ENCODE data around the gene YWHAQ. TPM values are rescaled to one million over a fixed set of nuclear protein-coding genes. Genes with fewer than 3 reads are reported as not detected.
A peak's percentile ranks its signal among the peaks of the same experiment; 100 is the strongest.
"Not testable (repeated sequence)": the region's sequence is repeated elsewhere in the genome, so short reads cannot be mapped to it uniquely, and the experiment has no call there.

The YWHAQ gene
- total RNA-seq, 1 donor from 2014 or later: 655 TPM

GRCh38 chr2:9554921-9555296 is 75.9 kb downstream of the YWHAQ start:
- Histone ChIP-seq H3K27ac (peak overlapping the region; percentile 92), H3K4me1 (peaks cover 14% of the 10 kb centered on the region), H3K79me2 (ENCODE audit: low read depth) (peaks cover 73% of the 10 kb centered on the region), H3F3A (ENCODE audit: low read depth) (peaks cover 39% of the 10 kb centered on the region), H3K9ac (peak overlapping the region; percentile 72), H4K20me1 (ENCODE audit: low read depth) (peaks cover 39% of the 10 kb centered on the region), H3K36me3 (no peaks in the 10 kb centered on the region), H3K27me3 (no peaks in the 10 kb centered on the region), H2AFZ (replicated peaks) (peak overlapping the region; percentile 49), H3K4me3 (peak overlapping the region; percentile 61), H3K4me2 (peak overlapping the region; percentile 95), H3K9me3 (ENCODE audit: low read depth) (no peaks in the 10 kb centered on the region)
- Mint-ChIP-seq H3K4me1 (peaks cover 35% of the 10 kb centered on the region), H3K27me3 (ENCODE audit: insufficient read depth, low read depth) (no peaks in the 10 kb centered on the region), H3K36me3 (peaks cover 8% of the 10 kb centered on the region), H3K27ac (peak overlapping the region; percentile 92), H3K9me3 (no peaks in the 10 kb centered on the region), H3K4me3 (peak overlapping the region; percentile 98)
- peak; percentile 73 for DNase-seq (ENCODE audit: low spot score)
- TF ChIP-seq EZH2 (IDR thresholded peaks at IDR 0.05): no peak
- no peak for TF ChIP-seq CTCF (IDR thresholded peaks at IDR 0.05)
- no peak for TF ChIP-seq EZH2phosphoT487 (IDR thresholded peaks at IDR 0.05)

GRCh38 chr2:9552219-9553178 is 78.3 kb downstream of the YWHAQ start:
- Mint-ChIP-seq H3K4me3 (peak overlapping the region; percentile 23), H3K36me3 (peaks cover 6% of the 10 kb centered on the region), H3K27me3 (ENCODE audit: insufficient read depth, low read depth) (no peaks in the 10 kb centered on the region), H3K27ac (no peak overlapping the region), H3K9me3 (no peaks in the 10 kb centered on the region), H3K4me1 (peaks cover 45% of the 10 kb centered on the region)
- H3K4me2 ChIP-seq: no peak overlapping the region
- no peaks in the 10 kb centered on the region for H3K9me3 ChIP-seq (ENCODE audit: low read depth)
- DNase-seq (ENCODE audit: low spot score): no peak
- peaks cover 34% of the 10 kb centered on the region for H3F3A ChIP-seq (ENCODE audit: low read depth)
- H3K27ac ChIP-seq: no peak overlapping the region
- H3K4me1 ChIP-seq: peaks cover 14% of the 10 kb centered on the region
- H3K79me2 ChIP-seq (ENCODE audit: low read depth): peaks cover 88% of the 10 kb centered on the region
- H3K27me3 ChIP-seq: no peaks in the 10 kb centered on the region
- no peak for TF ChIP-seq EZH2phosphoT487 (IDR thresholded peaks at IDR 0.05)
- no peak overlapping the region for H3K4me3 ChIP-seq
- H4K20me1 ChIP-seq (ENCODE audit: low read depth): peaks cover 62% of the 10 kb centered on the region
- H3K9ac ChIP-seq: no peak overlapping the region
- H2AFZ ChIP-seq (replicated peaks): no peak overlapping the region
- H3K36me3 ChIP-seq: no peaks in the 10 kb centered on the region

GRCh38 chr2:9550859-9551391 is 79.9 kb downstream of the YWHAQ start:
- not testable (repeated sequence) for H3K27ac Mint-ChIP-seq

GRCh38 chr2:9549420-9549819 is 81.4 kb downstream of the YWHAQ start:
- Mint-ChIP-seq H3K4me1 (peaks cover 48% of the 10 kb centered on the region), H3K36me3 (peaks cover 5% of the 10 kb centered on the region), H3K27ac (no peak overlapping the region), H3K4me3 (no peak overlapping the region), H3K9me3 (no peaks in the 10 kb centered on the region), H3K27me3 (ENCODE audit: insufficient read depth, low read depth) (no peaks in the 10 kb centered on the region)
- Histone ChIP-seq H3K4me1 (peaks cover 8% of the 10 kb centered on the region), H2AFZ (replicated peaks) (no peak overlapping the region), H3K4me3 (no peak overlapping the region), H3K9me3 (ENCODE audit: low read depth) (no peaks in the 10 kb centered on the region), H3F3A (ENCODE audit: low read depth) (peaks cover 7% of the 10 kb centered on the region), H3K27me3 (no peaks in the 10 kb centered on the region), H3K4me2 (no peak overlapping the region), H4K20me1 (ENCODE audit: low read depth) (peaks cover 91% of the 10 kb centered on the region), H3K27ac (no peak overlapping the region), H3K9ac (no peak overlapping the region), H3K36me3 (no peaks in the 10 kb centered on the region), H3K79me2 (ENCODE audit: low read depth) (peaks cover 100% of the 10 kb centered on the region)
- no peak for DNase-seq (ENCODE audit: low spot score)
- TF ChIP-seq EZH2phosphoT487 (IDR thresholded peaks at IDR 0.05) (no peak), EZH2 (IDR thresholded peaks at IDR 0.05) (no peak), CTCF (IDR thresholded peaks at IDR 0.05) (no peak)

More at GRCh38 chr2:9550859-9551391, 79.9 kb downstream of the YWHAQ start:
- H3F3A ChIP-seq (ENCODE audit: low read depth): peaks cover 22% of the 10 kb centered on the region
- not testable (repeated sequence) for H3K4me3 ChIP-seq; DNase-seq (ENCODE audit: low spot score); H3K9me3 ChIP-seq (ENCODE audit: low read depth); H3K4me1 ChIP-seq; H3K4me2 ChIP-seq; H3K36me3 ChIP-seq; H3K9me3 Mint-ChIP-seq; H2AFZ ChIP-seq (replicated peaks); H3K4me3 Mint-ChIP-seq; H3K27me3 ChIP-seq; H3K27ac ChIP-seq; H3K9ac ChIP-seq; H3K27me3 Mint-ChIP-seq (ENCODE audit: insufficient read depth, low read depth); H3K36me3 Mint-ChIP-seq
- H3K79me2 ChIP-seq (ENCODE audit: low read depth): peaks cover 91% of the 10 kb centered on the region
- H4K20me1 ChIP-seq (ENCODE audit: low read depth): peaks cover 77% of the 10 kb centered on the region
- H3K4me1 Mint-ChIP-seq: peaks cover 50% of the 10 kb centered on the region

All from neural progenitor cell (in vitro differentiated cells).